Bone marrow (tissue), 2 donors: Measurements from ENCODE around the gene SLC5A10.
"Not testable (repeated sequence)": the region's sequence is repeated elsewhere in the genome, so short reads cannot be mapped to it uniquely, and the experiment has no call there.

Experiments
- DNase-seq, 2 donors: peaks; one replicate each; lab custom pipeline; 2025; lab: John Stamatoyannopoulos, UW

The SLC5A10 gene

DNA sequence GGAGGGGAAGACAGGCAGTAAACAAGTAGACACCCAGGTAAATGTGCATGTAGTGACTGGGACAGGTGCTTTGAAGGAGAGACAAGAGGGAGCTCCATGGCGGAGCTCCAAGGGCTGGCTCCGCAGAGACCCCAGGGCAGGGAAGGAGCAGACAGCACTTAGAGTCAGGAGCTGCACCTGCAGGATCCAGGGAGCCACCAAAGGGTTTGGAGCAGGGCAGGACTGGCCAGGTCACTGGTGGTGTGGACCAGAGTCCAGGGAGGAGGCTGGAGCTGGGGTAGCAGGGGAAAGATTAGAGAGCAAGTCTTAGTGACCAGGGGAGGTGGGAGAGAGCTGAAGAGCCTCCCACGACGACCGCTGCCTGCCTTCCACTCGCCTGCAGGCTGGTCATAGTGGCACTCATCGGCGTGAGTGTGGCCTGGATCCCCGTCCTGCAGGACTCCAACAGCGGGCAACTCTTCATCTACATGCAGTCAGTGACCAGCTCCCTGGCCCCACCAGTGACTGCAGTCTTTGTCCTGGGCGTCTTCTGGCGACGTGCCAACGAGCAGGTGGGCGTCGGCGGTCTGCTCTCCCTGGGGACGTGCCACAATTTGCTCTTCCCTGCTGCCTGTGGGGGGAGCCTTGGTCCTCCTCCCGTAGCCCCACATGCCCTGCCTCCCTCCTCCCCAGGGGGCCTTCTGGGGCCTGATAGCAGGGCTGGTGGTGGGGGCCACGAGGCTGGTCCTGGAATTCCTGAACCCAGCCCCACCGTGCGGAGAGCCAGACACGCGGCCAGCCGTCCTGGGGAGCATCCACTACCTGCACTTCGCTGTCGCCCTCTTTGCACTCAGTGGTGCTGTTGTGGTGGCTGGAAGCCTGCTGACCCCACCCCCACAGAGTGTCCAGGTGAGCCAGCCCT is 67.3 kb downstream of the SLC5A10 start:
- DNase-seq = no peak

DNA sequence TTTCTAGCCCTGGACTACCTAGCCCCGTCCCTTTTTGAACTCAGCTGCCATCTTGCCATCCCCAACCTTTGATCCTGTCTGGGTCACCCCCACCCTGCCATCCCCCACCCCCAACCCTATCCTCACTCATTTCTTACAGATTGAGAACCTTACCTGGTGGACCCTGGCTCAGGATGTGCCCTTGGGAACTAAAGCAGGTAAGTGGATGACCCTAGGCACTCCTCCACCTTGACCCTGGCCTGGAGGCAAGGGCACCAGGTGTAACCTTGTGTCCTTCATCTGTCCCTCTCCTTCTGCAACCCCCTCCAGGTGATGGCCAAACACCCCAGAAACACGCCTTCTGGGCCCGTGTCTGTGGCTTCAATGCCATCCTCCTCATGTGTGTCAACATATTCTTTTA is 68.1 kb downstream of the SLC5A10 start:
- DNase-seq = no peak

GRCh38 chr17:19021011-19021621 is 69.2 kb downstream of the SLC5A10 start:
- not testable (repeated sequence) for DNase-seq

- no peak for DNase-seq
These were observed 69.7 kb downstream of the SLC5A10 start for GRCh38 chr17:19021622-19022083.

DNA sequence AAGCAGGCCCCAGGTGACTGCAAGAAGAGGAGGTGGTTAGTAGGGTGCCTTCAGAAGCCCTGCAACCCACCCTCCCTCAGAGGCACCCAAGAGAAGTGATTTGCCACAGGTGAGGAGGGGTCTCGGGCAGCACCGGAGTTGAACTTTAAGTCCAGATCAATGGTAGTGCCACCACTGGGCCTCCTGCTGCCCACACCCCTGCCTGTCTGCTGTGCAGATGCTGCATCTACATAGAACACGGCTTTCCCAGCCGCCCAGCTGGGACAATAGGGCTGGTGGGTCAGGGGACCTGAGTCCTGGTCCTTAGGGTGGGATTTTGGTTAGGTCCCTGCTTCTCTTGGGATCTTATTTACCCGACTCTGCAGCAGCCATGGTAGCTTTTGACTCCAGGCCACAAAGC is 70.2 kb downstream of the SLC5A10 start:
- no peak for DNase-seq

GRCh38 chr17:19022747-19023146 is 70.8 kb downstream of the SLC5A10 start:
- no peak for DNase-seq

DNA sequence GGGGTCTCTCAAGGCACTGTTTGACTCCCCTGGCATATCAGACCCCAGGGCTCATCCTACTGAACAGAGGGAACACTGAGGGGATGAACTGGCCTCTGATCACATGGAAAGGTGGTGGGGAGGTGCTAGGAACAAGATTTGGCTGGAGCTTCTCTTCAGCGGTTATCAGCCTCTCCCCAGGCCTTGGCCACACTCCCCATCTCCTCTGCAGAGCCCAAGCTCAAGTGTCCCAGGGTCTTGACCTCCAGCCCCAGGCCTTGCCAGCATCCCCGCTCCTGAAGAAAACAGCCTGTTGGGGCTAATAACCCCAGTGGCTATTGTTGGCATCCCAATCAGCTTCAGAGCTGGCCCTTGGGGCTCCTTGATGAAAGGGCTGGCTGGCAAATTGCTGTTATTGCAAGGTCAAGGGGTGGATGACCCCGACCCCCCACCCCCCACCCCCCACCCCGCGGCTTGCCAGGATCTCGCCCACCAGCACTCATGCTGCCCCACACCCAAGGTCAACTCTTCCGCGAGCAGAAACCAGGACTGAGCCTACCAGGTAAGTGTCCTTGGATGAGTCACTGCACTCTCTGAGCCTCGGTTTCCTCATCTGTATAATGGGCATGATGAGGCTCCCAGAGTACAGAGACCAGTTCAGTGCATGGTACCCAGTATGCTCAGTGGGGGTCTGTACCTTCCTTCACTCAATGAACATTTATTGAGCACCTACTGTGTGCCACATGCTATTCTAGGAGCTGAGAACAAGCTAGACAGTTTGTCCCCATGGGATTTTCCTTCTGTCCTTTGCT is 71.4 kb downstream of the SLC5A10 start:
- DNase-seq = no peak

DNA sequence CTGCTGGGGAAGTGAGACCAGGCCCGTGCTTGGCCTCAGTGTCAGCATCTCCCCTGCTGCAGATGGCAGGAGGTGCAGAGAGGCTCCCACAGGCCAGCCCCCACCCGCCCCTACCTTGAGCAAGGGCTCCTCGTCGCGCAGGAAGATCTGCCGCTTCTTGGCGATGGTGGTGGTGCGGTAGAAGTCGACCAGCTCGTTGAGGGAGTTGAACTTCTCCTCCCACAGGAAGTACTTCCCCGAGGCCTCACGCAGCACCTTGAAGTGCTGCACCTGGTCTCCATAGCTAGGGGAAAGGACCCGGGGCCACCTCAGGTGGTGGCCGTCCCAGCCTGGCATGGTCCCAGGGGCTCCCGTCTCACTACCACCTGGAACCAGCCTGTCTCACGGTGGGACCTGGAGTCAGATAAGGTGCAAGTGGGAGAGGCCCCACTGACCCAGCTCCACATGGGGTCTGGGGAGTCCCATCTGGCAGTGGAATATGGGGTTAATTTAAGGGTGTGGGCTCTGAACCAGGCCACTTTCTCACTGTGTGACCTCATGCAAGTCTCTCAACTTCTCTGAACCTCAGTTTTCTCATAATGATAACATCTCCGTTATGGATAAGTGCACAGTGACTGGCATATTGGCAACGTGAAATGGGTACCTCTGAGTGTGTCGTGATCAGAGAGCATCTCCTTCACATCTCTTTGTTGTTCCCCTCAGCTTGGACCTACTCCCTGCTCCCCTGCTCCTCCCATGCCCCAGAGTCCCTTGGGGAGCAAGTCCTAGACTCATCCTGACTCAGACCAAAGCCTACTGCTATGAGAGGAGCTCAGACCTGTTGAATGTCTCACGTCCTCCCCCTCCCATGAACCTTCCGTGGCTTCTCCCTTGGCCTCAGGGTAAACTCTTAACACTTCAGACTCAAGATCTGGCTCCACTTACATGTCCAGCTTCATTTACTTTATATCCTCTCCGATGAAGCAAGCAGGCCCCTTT is 72.4 kb downstream of the SLC5A10 start:
- no peak for DNase-seq

DNA sequence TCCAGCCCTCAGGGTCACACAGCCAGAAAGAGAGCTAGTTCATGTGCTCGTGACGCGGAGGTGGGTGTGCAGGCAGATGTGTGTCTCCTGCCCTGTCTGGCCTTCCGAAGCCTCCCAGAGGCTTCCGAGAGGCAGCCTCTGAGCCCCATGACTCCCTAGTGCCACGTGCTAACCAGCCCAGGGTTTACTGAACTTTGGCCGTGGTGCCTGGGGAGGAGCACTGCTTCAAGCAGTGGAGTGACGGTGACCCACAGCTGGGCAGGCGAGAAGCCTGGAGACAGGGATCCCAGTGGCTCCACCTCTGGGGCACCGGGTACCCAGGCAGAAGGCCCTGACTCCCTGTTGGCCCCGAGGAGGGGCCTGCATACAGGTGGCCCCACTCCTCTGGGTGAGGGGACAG is 76.7 kb downstream of the SLC5A10 start:
- not testable (repeated sequence) for DNase-seq

DNA sequence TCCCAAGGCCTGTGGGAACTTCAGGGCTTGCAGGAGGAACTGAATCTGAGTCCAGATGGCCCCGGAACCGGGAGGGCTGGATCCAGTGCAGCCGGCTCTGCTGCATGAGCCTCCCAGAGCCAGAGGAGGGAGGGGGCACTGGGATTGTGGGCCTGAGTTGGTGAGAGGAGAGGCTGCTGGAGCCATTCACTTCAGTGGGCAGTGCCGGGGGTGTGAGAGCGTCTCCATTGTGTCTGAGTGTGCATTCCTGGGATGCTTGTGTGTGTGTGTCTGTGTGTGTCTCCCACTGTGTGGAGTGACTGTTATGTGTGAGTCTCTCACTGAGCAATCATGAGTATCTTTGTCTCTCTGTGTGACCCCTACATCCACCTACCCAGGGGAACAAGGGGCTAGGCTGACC is 77.8 kb downstream of the SLC5A10 start:
- not testable (repeated sequence) for DNase-seq

DNA sequence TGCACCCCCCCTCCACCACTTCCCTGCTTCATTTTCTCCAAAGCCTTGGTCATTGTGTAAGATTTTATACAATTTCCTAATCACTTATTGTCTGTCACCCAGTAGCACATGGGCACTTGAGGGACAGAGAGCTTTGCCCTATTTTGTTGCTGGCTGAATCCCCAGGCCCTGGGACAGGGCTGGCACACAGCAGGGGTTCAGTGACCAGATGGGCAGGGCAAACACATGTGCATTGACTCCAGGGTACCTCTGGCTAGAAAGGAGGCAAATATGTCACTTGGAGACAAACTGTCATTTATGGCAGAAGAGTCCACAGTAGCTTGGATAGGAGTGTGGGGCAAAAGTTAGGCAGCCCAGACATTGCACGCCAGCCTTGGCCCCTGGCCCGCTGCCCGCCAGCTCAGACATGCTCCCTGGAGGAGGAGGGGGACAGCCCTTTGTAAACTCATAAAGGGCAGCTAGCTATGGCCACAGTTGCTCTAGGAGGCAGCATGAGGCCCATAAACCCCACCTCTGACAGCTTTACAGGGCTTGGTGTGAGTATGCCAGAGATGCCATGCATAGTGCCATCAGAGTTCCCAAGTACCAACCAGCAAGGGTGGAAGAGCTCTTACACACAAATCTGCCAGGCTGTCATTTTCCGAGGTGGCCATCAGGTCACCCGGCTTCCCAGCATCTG is 78.9 kb downstream of the SLC5A10 start:
- DNase-seq = not testable (repeated sequence)

DNA sequence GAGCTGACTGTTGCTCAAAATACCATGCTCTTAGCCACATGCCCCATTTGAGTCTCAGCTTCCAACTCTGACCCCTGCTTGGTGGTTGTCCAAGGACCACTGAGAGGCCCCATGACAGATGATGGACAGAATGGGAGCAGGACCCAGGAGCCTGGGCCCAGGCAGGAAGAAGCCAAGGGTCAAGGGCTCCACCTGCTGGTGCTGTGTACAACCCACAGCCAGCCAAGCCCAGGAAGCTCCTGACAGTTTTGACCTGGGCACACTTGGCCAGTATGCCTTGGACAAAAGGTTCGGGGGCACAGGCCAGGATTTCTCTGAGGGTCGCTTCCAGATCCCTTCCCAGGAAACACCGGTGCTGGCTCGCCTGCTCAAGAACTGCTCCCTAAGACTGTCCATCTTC is 79.8 kb downstream of the SLC5A10 start:
- not testable (repeated sequence) for DNase-seq

- not testable (repeated sequence) for DNase-seq
These were observed 80.5 kb downstream of the SLC5A10 start for GRCh38 chr17:19032377-19032988.

DNA sequence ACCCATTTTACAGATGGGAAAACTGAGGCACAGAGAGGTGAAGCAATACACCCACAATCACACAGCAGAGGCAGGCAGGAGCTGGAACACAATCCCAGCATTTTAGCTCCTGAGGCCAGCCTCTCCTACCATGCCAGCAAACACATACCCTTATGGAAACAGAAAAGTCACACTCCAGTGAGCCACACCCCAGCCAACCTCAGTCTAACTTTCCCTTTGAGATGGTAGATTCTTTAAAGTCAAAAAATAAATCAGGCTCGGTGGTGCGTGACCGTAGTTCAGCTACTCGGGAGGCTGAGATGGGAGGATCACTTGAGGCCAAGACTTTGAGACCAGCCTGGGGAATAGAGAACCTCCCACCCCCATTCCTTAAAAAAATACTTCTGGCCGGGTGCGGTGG is 84.2 kb downstream of the SLC5A10 start:
- not testable (repeated sequence) for DNase-seq

GRCh38 chr17:19037547-19037946 is 85.6 kb downstream of the SLC5A10 start:
- not testable (repeated sequence) for DNase-seq

GRCh38 chr17:19038007-19038406 is 86.0 kb downstream of the SLC5A10 start:
- DNase-seq = not testable (repeated sequence)

- not testable (repeated sequence) for DNase-seq
These were observed 86.8 kb downstream of the SLC5A10 start for GRCh38 chr17:19038730-19039129.

DNA sequence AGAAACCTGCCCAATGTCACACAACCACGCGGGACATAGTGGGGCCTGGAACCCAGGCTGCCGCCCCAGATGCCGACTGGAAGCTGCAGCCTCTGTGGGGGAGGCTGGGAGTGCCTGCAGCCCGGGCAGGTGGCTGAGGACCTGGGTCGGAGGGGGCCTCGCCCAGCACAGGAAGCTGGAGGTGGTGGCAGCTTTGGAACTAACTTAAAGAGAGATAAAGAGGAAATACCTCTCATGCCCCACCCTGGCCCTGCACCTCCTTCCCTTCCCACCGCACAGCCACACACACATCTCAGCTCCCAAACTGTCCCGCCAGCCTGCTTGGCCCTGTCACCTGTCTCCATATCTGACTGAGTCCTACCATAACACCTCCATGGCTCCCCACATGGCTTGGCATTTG is 88.4 kb downstream of the SLC5A10 start:
- DNase-seq = not testable (repeated sequence)

GRCh38 chr17:19041871-19042270 is 89.9 kb downstream of the SLC5A10 start:
- not testable (repeated sequence) for DNase-seq

DNA sequence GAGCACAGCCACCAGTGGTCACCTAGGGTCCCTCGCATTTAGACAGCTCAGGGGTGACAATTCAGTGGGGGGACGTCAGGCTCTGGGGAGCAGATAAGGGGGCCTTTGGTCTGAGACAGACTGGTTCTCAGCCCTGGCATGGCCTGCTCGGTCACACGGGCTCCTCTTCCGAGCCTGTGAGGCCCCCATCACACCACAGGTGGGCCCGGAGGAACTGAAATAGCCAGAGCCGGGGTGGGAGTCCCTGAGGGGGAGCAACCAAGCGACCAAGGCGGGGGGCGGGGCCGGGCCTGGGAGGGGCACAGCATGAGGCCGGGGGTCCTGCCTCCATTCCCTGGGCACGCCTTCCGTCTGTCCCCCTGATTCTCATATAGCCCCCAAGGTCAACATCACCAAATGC is 90.4 kb downstream of the SLC5A10 start:
- not testable (repeated sequence) for DNase-seq
